GM18526 (cell line): ENCODE results near the gene FXYD2.

ENCODE experiments used
- POLR2A ChIP-seq: IDR thresholded peaks from 3 replicates; pipeline ENCODE4 v1.6.1; 2011; ENCODE audit not compliant: insufficient read length; ENCODE audit errors: extremely low read depth

The FXYD2 gene

GRCh38 chr11:117862019-117862725 is 37.6 kb upstream of the FXYD2 start:
- TF ChIP-seq POLR2A, result no peak

DNA sequence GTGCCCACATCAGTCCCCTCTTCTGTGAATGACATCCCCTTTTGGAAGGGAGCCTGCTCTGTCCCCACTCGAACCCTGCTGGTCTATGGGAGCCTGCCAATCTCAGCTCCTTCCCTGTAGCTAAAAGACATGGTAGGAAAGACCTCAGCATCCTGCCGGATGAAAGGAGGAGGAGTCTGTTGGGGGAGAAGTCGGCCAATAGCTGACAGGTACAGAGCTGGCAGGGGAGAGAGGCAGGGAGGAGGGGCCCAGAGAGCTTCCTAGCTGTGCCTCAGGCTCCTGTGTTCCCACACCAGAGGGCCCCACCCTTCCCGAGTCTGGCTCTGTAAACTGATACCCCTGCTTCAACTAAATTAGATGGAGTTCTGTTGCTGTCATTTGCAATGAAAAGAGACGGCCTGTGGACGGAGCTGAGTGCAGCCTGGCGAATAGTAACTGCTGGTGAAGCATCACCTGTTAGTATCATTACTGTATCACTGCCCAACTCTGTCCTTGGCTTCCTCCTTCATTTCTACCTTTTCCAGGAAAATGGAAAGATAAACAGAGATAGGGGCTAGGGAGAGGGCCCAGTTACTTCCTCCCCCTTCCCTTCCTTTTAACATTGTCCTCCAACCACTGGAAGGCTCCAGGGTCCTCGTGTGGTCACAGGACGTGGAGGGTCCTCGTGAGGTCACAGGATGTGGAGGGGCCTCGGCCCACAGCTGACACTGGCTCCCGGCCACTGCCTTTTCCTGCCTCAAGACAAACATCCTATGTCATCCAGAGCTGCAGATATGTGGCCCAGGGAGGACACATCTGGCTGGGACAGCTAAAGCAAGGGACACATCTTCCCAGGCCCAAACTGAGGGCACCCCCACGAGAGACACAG is 36.8 kb upstream of the FXYD2 start:
- TF ChIP-seq POLR2A, result no peak

- no peak for TF ChIP-seq POLR2A
Observed at GRCh38 chr11:117860139-117860538, 35.6 kb upstream of the FXYD2 start.

DNA sequence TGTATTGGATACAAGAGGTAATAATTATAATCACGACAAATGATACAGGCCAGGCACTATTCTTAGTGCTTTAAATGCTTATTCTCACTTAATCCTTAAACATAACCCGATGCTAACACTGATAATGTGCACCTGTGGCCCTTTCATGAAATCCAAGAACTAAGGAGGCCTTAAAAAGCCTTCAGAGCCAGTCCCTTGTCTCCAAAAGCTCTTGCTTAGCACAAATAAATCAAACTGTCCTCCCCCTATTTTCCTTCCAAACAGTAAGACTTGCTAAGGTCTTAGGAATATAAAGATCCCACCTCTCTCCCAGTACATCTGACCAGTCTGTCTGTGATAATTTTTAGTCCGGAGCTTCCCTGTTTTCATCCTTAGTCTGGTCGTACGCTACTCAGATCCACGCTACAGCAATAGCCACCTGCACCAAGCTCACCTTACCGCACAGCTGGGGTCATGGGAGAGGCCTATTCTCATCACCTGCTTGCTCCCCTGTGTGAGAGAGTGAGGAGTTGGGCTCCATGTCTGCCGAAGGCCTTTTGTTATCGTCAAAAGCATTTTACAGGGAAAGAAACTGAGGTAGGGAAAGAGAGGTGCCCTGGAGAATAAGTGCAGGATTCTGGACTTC is 35.1 kb upstream of the FXYD2 start:
- TF ChIP-seq POLR2A, result no peak

GRCh38 chr11:117859061-117859460 is 34.5 kb upstream of the FXYD2 start:
- TF ChIP-seq POLR2A, result no peak

- TF ChIP-seq POLR2A, result no peak
Observed at GRCh38 chr11:117857734-117858414, 33.3 kb upstream of the FXYD2 start.

DNA sequence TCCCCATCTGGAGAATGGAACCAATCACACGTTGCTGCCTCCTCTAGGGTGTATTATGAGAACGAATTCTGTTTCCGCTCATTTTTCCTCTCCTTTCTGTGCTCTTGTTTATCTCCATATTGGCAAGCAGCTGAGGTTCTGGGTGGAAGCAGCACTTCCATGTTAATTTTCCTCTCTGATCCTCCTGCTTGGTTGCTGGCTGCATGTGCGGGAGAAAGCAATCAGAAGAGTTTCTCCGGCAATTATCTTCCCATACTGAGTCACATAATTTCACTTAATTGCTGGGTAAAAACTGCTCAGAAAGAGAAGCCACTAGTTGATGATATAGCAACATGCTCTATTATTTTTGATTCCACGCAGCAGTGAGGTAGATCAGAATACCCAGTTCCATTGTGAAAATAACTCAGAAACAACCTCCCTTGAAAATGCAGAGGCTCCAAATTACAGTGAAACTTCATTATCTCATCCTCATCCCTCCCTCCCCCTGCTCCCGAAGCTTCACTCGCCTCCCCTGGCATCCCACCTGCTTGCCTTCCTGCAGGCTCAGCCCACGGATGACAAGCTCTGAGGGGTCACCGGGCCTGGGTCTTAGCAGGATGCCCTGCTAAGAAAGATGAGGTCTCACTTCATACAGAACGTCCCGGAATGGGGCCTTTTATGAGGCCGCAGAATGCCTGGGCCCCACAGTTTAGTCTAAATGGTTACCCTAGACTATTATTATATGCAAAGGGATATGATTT is 31.5 kb upstream of the FXYD2 start:
- no peak for TF ChIP-seq POLR2A

DNA sequence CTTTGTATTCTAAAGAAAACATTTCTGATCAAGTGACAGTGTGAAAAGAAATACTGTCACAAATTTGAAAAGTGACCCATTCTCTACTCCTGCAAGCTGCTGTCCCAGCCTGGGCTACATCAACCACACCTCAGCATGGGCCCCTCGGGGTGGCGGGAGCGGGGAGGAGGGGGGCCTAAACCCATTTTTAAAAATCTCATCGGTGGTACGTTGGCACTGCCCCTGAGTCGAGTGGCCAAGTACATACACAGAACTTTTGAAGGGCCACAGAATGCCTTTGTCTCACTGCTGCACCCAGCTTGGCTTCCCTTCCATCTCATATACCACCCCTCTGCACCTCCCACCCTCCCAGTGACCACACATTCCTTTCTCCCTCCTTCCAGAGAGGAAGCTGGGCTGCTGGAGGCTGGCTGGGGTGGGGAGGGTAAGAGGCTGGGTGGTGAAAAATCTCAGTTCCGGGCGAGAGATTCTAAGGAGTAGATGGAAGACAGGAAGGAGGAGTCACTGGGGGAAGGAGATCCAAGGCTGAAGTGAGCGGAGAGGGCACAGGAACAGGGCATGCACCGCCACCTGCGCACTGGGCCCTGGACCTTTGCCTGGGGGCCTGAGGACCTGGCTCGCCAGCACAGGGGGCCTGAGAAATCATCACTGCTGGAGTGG is 30.8 kb upstream of the FXYD2 start:
- TF ChIP-seq POLR2A, result no peak

DNA sequence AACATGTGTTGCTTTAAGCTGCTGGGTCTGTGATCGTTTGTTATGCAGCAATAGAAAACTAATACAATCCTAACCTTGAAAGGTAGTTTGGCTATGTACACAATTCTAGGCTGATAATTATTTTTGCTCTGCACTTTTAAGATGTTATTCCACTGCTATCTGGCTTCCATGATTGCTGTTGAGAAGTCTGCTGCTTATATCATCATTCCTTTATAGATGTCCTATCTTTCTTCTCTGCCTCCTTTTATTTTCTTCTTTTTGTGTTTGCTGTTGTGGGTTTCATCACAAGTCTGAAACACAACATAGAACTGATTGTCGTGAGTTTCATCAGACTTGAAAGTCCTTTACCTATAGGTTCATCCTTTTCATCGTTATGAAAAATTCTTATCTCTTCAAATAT is 27.8 kb upstream of the FXYD2 start:
- TF ChIP-seq POLR2A, result no peak

GRCh38 chr11:117851852-117852251 is 27.3 kb upstream of the FXYD2 start:
- TF ChIP-seq POLR2A, result no peak

- no peak for TF ChIP-seq POLR2A
Observed at GRCh38 chr11:117851106-117851505, 26.6 kb upstream of the FXYD2 start.

- TF ChIP-seq POLR2A, result no peak
Observed at GRCh38 chr11:117849781-117850414, 25.4 kb upstream of the FXYD2 start.

DNA sequence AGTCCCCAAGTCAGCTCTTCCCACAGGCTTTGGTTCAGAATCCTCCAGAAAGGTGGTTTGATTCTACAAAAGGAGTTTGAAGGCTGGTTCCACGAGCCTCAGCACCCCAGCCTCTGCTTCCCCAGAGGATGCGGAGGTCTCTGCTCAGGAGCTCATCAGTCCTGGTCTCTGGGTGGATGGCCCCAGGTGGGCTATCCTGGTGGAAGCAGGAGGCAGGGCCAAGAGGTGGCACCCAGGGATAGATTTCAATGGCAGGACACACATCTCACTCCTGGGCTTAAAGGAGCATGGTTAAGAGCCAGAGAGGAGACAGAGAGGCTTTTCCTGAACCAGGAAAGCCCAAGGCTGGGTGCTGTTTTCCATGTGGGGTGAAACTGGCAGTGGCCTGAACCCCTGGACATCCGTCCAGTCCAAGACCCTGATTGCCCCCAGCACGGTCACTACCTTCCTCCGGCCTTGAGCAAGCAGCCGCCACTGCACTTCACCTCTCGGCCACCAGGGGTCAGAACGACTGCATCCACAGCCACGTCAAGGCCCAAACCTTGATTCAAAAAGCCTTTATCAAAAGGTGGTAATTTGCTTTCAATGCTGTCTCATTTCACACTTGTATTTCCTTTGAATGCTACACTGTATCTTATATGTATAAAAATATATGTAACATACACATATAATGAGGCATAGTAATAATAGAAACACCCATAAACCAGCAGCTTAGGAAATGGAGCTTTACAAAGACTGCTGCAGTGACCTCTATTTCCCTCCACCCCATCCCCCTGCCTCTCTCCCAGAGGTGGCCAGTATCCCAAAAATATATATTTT is 19.3 kb upstream of the FXYD2 start:
- TF ChIP-seq POLR2A, result no peak
